ENCODE results near the gene GSTA2.
"Not testable (repeated sequence)": the region's sequence is repeated elsewhere in the genome, so short reads cannot be mapped to it uniquely, and the experiment has no call there.

GSTA2 gene

DNA sequence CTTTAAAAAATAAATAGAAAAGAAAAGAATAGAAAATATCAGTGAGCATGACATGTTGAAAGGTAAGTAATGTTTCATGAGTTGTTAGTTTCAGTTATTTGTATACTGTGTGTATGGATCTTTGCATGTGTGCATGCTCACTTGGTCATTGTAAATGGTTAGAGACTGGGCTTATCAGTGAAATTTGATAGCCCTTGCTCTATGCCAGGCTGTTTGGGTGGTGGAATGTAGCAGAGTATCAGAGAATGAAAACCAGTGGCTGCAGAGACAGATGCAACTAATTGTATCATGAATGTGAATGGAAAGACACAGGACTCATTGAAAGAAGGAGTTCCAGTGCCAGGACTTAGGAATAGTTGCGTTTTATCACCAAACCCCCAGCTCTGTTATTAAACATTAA, 4.2 kb downstream of the GSTA2 start:
- no peak for DNase-seq

DNA sequence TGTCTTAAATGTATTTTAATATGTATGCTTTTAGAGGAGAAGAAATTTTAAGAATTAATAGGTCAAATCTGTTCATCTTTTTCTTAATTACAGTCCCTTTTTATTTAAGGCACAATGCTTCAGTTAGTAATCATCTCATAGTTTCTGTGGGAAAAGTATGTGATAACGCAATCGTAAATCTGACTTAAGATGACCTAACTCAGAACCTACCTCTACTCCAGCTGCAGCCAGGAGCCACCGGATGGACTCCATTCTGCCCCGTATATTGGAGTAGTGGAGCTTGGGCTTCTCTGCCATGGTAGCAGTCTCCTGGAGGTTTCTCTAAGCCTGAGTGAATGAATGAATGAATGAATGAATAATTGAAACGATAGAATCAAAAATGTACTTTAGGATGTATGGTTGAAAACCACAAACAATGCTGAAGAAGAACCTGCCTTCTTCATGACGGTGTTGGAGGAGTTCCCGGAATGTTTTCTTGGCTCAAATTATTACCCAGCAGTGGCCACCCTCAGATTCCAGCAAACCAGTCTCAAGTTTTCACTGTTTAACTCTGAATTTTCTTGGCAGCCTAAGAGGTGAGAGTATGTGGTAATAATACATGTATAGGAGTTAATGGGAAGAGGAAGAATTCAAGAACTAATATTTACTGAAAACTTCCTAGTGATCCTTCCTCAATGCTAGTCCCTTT, 5.5 kb downstream of the GSTA2 start:
- not testable (repeated sequence) for DNase-seq

DNA sequence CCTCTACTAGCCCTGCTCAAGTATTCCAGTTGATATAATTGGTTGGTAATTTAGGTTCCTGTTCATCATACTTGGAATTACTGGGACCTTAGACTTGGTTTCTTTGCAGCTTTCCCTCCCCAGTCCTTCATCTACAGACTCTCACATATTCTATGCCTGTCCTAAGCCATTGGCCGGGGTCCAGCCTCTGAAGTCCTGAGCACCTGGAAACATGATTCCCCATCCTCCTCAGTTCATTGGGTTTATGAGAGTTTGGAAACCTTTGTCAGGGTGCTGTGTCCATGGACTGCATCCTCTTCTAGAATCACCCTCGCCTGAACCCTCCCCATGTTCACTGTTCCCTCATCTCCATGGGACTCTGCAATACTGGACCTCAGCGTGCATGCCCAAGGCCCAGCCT, 8.8 kb downstream of the GSTA2 start:
- no peak for DNase-seq

DNA sequence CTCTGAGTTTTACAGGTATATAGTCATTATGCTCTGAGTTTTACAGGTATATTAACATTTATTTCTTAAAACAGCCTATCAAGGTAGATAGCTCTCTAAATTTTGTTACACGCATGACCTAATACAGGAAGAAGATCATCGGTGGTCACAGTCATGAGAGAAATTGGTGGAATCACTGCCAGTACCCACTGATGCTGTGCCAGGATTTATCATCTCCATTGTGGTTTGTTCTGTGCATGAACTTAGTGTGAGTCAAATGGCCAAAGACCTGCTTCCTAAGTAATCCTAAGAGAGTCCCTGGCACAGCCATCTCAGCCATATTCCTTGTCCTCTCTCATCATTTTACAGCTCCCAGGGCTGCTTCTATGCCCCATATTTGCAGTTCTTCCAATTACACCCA, 10.1 kb downstream of the GSTA2 start:
- not testable (repeated sequence) for DNase-seq

DNA sequence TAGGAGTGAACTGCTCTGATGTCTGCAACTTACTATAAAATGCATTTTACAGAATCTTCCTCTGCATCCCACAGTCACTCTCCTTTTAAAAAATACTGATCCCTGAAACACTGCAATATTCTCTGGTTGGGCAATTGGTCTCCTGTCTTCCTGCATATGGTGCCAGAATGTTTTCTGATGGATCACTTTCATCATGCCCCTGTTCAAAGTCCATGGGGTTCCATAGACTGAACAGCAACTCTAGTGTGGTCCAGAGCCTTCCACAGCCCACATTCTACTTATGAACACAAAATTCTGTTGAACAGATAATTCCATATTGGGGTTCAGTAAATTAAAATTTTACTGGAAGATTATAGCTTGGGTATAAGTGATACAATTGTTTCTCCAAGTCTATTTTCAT, 11.0 kb downstream of the GSTA2 start:
- DNase-seq = no peak

DNA sequence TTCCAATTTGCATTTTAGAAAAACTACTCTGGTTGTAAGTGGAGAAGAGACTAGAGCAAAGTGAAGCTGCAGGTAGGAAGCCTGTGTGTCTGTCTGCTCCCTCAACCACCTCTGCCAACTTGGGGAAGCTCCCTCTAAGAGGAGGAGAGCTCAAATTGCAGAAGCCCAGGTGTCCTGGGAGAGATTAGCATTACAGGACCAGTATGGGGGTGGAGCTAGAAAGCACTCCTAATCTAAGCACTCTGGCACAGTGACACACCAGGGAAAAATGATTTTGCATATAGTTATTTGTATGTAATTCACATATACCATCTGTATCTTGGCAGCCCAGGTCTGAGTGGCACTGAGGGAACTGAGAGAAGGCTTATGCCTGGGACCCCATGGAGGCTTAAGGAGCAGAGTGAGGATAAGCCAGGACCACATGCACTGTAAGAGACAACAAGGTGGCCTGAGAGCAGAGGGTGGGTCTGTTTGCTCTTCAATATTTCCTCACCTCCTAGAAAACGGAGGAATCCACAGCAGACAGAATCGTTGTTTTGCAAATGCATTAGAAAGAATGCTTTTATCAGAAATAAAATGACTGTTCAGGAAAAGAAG, 13.6 kb downstream of the GSTA2 start:
- DNase-seq = no peak

DNA sequence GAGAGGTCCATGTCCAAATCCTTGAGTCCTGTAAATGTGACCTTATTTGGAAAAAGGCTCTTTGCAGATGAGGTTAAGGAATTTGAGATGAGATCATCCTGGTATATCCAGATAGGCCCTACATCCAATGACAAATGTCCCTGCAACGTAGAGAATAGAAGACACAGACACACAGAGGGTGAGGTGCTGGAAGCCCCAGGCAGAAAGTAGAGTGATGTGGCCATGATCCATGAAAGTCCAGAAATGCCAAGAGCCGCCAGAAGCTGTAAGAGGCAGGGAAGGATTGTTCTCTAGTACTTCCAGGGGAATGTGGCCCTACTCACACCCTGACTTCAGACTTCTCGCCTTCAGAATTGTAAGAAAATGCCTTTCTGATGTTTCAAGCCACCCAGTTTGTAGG, 16.0 kb downstream of the GSTA2 start:
- DNase-seq = not testable (repeated sequence)

DNA sequence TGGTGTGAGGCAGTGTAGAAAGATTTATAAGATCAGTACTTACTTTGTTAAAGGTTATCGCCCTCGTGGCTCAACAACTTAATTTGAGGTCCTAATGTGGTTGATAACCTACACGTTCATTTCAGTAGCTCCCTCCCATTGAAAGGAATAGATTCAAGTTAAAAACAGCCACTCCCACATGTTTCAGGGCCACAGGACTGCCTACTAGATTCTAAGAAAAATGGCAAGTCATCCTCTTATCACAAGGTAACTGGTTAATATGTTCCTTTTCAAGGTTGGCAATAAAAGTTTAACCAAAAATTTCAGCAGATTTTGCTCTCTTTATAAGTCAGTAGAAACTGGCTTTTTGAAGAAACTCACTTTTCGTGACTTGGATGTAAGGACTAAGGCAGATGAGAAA, 17.1 kb downstream of the GSTA2 start:
- no peak for DNase-seq

DNA sequence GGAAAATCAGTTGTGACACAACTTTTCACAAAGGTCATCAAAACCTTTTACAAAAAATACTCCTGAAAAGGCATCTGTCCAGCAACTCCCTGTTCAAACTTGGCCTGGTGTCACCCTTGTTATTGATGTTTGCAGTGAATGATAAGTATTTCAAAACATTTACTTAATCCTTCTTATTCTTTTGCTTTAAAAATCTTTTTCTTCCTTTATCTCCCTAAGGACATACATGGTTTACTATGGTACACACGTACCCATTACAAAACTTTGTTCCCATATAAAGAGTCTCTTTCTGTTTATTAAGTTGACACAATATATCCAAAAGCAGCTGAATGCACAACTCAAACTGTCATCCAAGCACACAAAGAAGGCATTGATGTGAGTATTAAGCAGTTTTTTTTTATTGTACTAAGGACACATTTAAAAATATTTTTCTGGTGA, 17.5 kb downstream of the GSTA2 start:
- no peak for DNase-seq

DNA sequence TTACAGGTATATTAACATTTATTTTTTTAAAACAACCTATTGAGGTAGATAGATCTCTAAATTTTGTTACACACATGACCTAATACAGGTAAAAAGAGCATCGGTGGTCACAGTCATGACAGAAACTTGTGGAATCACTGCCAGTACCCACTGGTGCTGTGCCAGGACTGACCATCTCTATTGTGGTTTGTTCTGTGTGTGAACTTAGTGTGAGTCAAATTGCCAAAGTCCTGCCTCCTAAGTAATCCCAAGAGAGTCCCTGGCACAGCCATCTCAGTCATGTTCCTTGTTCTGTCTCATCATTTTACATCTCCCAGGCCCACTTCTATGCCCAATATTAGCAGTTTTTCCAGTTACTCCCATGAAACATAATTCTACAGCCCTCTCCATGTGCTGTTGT, 21.4 kb downstream of the GSTA2 start:
- no peak for DNase-seq

DNA sequence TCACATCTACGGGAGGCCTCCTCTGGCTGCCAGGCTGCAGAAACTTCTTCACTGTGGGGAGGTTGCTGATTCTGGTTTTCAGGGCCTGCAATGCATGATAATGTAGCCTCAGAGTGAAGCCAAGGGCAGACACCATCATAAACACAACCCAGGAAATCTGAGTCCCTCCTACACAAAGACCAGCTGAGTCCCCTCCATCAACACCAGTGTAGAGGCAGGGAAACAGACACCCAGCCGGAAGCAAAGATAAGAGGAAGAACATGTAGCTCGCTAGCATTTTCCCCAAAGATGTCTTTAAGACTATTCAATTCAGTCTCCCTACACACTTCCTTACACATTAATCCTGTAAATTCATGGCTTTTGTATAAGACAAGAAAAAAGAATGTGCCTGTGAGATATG, 23.6 kb downstream of the GSTA2 start:
- no peak for DNase-seq

DNA sequence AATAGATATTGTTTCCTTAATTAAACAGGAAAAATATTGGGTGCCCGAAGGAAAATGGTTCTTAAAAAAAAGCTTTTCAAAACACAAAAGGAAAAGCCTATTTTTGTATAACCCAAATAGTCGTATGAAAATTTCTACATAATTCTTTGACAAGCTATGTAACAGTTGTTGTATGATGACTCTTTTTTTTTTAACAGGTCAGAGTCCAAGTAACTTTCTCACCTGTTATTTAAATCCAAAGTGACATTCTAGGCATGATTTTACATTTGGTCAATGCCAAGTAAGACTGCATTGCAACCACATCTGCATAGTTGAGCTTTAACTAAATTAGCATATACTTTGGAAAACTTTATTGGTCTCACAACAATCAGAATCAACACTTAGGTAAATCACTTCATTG, 24.1 kb downstream of the GSTA2 start:
- DNase-seq = no peak

DNA sequence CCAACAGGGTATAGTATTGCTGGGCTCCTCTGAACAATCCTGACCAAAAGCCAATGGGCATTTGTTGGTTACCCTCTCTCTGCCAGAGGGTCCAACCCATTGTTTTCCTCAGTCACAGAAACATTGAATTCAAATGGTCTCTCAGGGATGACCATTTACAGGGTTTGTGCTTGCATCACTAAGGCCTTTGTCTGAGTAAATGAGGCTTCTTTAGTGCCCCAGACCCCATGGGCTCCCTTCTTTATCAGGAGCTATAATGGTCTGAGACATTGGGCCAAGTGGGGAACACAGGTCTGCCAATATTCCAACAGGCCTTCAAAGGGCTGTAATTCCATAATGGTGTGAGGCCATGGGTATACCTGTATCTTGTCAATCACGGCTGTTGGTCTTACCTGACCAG, 27.1 kb downstream of the GSTA2 start:
- no peak for DNase-seq

DNA sequence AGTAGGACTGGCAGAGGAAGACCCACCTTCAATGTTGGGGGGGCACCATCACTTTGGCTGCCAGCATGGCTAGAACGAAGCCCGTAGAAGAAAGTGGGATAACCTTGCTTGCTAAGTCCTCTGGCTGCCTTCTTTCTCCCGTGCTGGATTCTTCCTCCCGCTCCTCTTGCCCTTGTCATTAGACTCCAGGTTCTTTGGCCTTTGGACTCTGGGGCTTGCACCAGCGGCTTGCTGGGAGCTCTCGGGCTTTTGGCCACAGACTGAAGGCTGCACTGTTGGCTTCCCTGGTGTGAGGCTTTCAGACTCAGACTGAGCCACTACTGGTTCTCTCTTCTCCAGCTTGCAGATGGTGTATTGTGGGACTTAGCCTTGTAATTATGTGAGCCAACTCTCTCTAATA, 28.2 kb downstream of the GSTA2 start:
- DNase-seq = no peak

DNA sequence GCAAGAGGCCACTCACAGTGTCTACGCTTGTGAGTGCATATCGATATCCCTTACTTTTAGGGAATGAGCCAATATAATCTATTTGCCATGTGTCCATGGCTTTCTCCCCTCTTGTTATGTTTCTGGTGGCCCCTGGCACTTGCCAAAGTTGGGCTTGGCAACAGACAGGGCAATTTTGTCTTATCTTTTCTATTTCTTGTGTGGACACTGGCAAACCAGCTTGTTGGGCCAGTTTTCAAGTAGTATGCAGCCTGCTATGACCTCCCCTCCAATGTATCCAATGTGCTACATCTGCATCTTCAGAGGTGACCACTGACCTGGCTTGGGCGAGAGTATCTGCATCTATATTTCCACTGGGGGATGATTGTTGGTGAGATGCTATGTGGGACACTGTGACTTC, 29.2 kb downstream of the GSTA2 start:
- DNase-seq = no peak

DNA sequence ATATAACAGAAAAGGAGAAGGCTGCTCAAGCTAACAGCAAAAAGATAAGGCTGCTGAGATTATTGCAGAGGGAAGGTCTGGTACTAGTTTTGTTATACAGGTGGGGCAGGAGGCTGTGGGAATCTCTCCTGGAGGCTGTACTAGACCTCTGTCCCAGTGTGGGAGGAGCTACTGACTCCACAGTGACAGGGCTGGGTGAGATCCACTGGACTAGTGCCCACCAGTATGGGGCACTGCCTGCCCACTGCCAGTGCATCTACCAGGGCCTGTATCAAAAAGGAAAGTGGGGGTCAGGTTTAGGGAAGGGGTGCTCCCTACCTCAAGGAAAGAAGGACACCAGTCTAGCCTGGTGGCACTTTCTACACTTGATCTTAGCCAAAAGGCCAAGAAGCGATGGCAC, 30.1 kb downstream of the GSTA2 start:
- no peak for DNase-seq

DNA sequence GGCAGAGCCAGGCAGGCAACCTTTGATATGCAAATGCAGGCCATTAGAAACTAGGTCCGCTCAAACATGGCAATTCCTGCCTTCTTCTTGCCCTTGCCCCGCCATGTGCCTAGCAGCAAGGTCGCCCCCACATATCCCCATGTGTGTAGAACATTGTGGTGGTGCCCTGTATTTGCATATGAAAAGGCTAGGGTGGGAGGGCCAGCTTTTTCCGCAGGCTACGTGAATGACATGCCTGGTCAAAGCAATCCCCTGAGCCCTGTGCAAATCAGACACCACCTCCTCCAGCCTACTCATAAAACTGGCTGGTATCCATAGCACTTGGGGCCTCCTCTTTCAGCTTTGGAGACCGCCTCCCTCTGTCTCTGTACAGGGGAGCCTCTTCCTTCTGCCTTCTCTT, 31.6 kb downstream of the GSTA2 start:
- no peak for DNase-seq

DNA sequence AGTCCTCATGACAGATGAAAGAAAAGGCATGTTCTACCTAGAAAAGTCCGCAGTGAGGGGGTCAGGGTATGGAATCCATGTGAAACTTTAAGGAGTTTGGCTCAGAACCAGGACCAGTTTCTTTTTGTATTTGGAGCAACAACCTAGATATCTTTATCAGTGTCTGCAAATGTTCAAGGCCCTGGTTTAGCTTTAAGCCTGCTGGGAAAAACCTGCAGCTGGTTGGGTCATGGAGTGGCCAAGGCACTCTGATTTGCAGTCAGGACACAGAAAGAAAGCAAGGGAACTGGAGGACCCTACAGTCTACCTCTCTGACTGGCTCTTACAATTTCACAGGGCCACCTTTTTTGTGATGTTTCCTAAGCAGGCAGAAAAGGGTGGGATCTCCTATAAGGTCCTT, 33.7 kb downstream of the GSTA2 start:
- no peak for DNase-seq

DNA sequence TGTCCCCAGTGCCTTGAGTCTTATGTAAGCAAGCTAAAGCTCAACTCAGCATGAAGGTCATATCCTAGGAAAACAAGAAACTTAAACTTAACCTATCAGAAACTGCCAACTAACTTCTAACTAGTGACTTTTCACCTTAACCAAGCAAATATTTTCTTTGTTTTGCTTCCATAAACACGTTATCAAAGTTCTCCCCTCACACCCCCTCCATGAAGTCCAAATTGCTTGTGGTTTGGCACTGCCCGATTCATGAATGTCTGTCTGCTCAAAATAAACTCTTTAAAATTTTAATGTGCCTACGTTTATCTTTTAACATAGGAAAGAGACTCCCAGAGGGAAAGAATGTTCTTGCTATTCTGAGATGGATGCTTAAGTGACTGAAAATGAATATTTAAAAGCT, 34.9 kb downstream of the GSTA2 start:
- no peak for DNase-seq

DNA sequence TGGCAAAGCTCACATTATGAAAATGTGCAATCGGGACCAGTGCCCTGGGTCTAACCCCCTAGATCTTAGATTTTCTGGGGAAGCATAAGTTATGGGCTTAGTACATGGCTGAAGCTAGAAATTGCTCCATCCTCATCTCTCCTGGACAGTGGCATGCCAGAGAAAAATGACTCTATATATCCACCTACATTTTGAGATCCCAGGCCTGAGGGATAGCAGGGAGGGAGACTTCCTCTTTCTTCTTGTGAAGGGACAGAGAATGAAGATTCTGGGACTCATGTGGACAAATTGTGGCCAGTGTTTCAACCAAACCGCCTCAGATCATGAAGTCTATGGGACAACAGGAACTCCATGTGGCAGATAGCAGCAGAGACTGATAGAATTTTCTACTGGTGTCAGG, 35.4 kb downstream of the GSTA2 start:
- DNase-seq = no peak

DNA sequence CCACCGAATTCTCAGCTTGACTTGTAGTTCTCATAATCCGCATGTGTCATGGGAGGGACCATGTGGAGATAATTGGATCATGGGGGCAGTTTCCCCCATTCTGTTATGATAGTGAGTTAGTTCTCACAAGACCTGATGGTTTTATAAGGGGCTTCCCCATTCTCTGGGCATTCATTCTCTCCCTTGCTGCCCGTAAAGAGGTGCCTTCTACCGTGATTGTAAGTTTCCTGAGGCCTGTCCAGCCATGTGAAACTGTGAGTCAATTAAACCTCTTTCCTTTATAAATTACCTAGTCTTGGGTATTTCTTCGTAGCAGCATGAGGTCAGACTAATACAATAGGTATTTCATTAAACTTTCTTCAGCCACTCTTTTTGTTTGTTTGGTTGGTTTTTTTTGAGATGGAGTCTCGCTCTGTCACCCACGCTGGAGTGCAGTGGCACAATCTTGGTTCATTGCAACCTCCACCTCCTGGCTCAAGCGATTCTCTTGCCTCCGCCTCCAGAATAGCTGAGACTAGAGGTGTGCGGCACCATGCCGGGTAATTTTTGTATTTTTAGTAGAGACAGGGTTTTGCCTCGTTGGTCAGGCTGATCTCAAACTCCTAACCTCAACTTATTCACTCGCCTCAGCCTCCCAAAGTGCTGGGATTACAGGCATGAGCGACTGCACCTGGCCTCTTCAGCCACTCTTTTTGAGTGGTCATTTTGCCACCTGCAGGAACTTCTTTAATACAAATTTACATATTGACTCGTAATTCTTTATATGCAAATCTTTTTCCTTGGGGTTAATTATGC, 36.3 kb downstream of the GSTA2 start:
- DNase-seq = no peak

DNA sequence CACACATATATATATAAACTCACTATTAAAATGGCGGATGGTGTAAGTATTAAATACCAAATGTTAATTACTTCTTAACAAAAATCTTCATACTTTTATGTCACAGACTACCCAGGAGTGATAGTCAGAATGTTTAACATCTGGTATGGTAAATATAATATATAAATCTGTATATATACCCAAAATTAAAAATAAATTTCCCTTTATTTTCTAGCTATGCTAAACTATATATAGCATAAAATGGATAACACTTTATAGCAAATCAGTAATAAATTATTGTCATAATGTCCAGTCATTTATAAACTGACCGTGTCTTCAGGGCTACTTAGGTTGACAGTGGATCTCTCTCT, 37.1 kb downstream of the GSTA2 start:
- no peak for DNase-seq

DNA sequence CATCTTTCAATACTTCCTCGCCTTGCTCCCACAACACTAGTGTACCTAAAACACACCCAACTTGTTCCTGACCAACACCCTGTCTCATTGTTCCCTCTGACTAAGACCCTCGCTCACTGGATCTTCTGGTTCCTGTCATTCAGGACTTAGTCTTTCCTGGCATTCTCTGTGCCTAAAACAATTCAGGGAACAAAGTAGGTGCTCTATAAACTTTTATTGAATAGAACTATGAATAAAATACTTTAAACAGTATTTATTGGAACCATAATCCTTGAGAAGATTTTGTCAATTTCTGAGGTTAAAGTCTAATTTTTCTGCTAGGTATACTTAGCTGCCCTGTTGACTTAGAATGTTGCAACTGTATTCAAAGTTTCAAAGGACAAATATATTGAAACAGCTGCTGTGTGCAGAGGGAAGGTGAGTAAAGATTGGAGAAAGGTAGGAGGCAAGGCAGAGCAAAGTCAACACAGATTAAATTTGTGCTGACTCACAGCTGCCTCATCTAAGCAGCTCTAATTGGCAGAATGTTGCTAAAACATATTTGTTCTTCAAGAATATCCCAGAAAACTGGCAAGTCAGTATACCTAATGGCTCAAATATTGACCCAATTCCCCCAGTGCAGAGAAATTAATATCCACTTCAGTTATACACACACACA, 37.6 kb downstream of the GSTA2 start:
- DNase-seq = no peak

DNA sequence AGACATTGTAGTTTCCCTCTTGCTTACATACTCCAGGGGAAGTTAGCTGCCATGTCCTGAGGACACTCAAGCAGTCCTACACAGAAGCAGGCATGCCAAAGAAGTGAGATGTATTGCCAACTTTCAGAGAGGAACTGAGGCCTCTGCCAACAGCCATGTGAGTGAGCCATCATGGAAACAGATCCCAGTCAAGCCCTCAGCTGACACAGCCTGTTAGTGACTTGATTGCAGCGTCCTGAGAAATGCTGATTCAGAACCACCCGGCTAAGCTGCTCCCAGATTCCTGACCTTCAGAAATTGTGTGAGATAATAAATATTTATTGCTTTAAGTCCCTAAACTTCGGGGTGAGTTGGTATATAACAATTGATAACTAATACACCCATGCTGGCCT, 38.1 kb downstream of the GSTA2 start:
- DNase-seq = no peak
